CD4-positive, alpha-beta memory T cell (primary cell): ENCODE results near the gene CNFN. TPM values are rescaled to one million over a fixed set of nuclear protein-coding genes. Genes with fewer than 3 reads are reported as not detected.
A peak's percentile ranks its signal among the peaks of the same experiment; 100 is the strongest.

Experiments
- CTCF ChIA-PET: fragments of 350-600 bp; sonication (Branson Sonifier 250); formaldehyde crosslinking; loops from one replicate; lab custom pipeline; 2021; ENCODE audit warnings: inconsistent platforms; ENCODE audit not compliant: partially characterized antibody; lab: Charles Lee
- POLR2A ChIA-PET: fragments of 350-600 bp; sonication (Branson Sonifier 250); formaldehyde crosslinking; loops from one replicate; lab custom pipeline; 2021; ENCODE audit not compliant: partially characterized antibody; lab: Charles Lee
- DNase-seq, 5 donors: peaks; one replicate each; pipeline versions ENCODE4 v3.0.0 to v3.0.0-alpha.2; 2020 to 2022; ENCODE audit warnings: mixed read lengths in 1 of 5
- H3K27ac ChIP-seq: one replicate; pipeline ENCODE4 v1.7.0; 2013; ENCODE audit warnings: low read depth, low read length
- H3K27me3 ChIP-seq: 2 replicates; pipeline ENCODE4 v1.7.0; 2013; ENCODE audit warnings: mild to moderate bottlenecking, low read length, moderate library complexity; ENCODE audit not compliant: insufficient read depth
- H3K36me3 ChIP-seq: 2 replicates; pipeline ENCODE4 v1.7.0; 2013; ENCODE audit warnings: mild to moderate bottlenecking, low read length, moderate library complexity; ENCODE audit not compliant: insufficient read depth
- H3K4me1 ChIP-seq: 2 replicates; pipeline ENCODE4 v1.7.0; 2013; ENCODE audit warnings: mild to moderate bottlenecking, low read length, moderate library complexity; ENCODE audit not compliant: insufficient read depth
- H3K4me3 ChIP-seq, 2 donors: one replicate each; pipeline ENCODE4 v1.7.0; 2013; ENCODE audit warnings: low read length in 2 of 2, mild to moderate bottlenecking in 1 of 2
- H3K9me3 ChIP-seq, 2 donors: one replicate each; pipeline ENCODE4 v1.7.0; 2013; ENCODE audit warnings: low read length in 2 of 2, control low read depth in 1 of 2; ENCODE audit not compliant: control insufficient read depth in 1 of 2
- H3K27ac Mint-ChIP-seq, 7 donors: one replicate each; pipeline ENCODE4 v1.8.0; 2020 to 2021; ENCODE audit warnings: mixed read lengths in 7 of 7, mild to moderate bottlenecking in 6 of 7, inconsistent platforms in 3 of 7, moderate library complexity in 3 of 7
- H3K27me3 Mint-ChIP-seq, 2 donors: one replicate each; pipeline ENCODE4 v1.8.0; 2020 to 2021; ENCODE audit warnings: mixed read lengths in 2 of 2
- H3K36me3 Mint-ChIP-seq, 2 donors: one replicate each; pipeline ENCODE4 v1.8.0; 2020 to 2021; ENCODE audit warnings: mixed read lengths in 2 of 2, inconsistent platforms in 1 of 2, mild to moderate bottlenecking in 1 of 2
- H3K4me1 Mint-ChIP-seq, 4 donors: one replicate each; pipeline ENCODE4 v1.8.0; 2020 to 2021; ENCODE audit warnings: mixed read lengths in 4 of 4, mild to moderate bottlenecking in 1 of 4
- H3K4me3 Mint-ChIP-seq, 8 donors: one replicate each; pipeline ENCODE4 v1.8.0; 2020 to 2021; ENCODE audit warnings: mixed read lengths in 8 of 8, mild to moderate bottlenecking in 7 of 8, moderate library complexity in 6 of 8, inconsistent platforms in 3 of 8
- H3K9me3 Mint-ChIP-seq, 8 donors: one replicate each; pipeline ENCODE4 v1.8.0; 2020 to 2021; ENCODE audit warnings: mixed read lengths in 8 of 8, mild to moderate bottlenecking in 5 of 8, inconsistent platforms in 3 of 8, moderate library complexity in 1 of 8
- intact Hi-C: fragments of 100-400 bp; cut with micrococcal nuclease; formaldehyde crosslinking; loops from one replicate; pipeline ENCODE4 v1.15.1; 2023
- polyA plus RNA-seq, 2 donors: library from polyadenylated mRNA; unstranded; fragments of 300-500 nt; fragmentation: Illumina TruSeq; gene quantifications; one replicate each; pipeline ENCODE4 v1.2.3, GENCODE V29; 2021
- total RNA-seq, 2 experiments: library from RNA; stranded (reverse); gene quantifications; one replicate each; pipeline ENCODE4 v1.2.3, GENCODE V29; 2021

The CNFN gene
- total and polyA plus RNA-seq, 4 experiments from 2014 or later, result 0.96 TPM; not detected in 3

DNA sequence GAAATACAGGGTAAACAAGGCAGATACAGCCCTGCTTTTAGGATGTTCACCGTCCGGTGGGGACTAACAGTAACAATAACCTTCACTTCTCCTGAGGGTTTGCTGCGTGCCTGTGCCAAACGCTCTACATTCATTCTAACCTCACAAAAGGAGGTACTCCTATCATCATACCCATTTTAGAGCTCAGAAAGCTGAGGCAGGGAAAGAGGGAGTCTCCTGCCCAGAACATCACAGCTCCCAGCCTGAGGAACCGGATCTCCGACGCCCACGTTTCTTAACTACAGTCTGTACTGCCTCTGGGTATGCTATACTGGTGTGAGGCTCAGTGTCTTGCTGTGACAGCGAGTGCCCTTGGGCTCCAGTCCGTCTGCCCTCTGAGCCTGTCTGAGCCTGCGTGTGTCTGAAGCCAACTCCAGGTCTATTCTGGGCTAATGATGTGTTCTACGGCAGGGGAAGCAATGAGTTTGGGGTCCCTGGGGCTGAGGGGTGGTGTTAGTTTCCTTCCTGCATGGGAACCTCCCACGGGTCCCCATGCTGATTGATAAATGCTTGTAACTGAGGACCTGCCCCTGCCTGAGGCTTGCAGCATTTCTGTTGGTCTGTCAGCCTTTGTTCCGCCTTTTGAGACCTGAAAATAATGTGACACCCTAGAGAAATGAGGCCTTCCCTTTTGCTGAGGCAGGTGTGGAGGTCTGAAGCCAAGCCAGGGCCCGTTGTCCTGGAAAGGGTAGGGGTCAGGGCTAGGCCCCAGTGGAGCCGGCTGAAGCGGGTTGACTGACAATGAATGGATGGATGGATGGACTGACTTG, 32.2 kb upstream of the CNFN start:
- no peaks in the 10 kb centered on the region for H3K9me3 ChIP-seq
- no peaks in the 10 kb centered on the region for H3K36me3 ChIP-seq
- H3K4me3 Mint-ChIP-seq, result peak overlapping the region; percentile 91 to 99 (median 98)
- intact Hi-C loops, result loop anchor here (2.0 to 5.0 kb wide), 6 partner anchors 35 to 345 kb away; partner anchors contain the start of genes CIC, GSK3A, MEGF8 and POU2F2
- peak overlapping the region; percentile 86 to 97 for H3K4me3 ChIP-seq
- H3K9me3 Mint-ChIP-seq, result no peaks in the 10 kb centered on the region
- H3K27me3 Mint-ChIP-seq, result no peaks in the 10 kb centered on the region
- ChIA-PET CTCF (interaction anchor here (1.7 to 3.1 kb wide), 3 partner anchors 12 to 21 kb away, joined by 13 to 22 read pairs (median 19); no protein-coding TSS in a partner anchor), POLR2A (interaction anchor here (1.1 to 2.5 kb wide), 6 partner anchors 16 to 290 kb away, joined by 3 to 14 read pairs (median 8); partner anchors contain the start of genes CEACAM1 and POU2F2)
- DNase-seq, result peak in 1 of 5 donors; percentile 22
- H3K27ac ChIP-seq, result peak overlapping the region; percentile 61
- no peaks in the 10 kb centered on the region for H3K27me3 ChIP-seq
- H3K4me1 Mint-ChIP-seq, result peaks cover 28 to 48% (median 37%) of the 10 kb centered on the region in 4 donors
- H3K36me3 Mint-ChIP-seq, result peaks cover 0 to 7% of the 10 kb centered on the region in 2 donors
- H3K27ac Mint-ChIP-seq, result peak overlapping the region; percentile 88 to 98 (median 95)
- H3K4me1 ChIP-seq, result peaks cover 39% of the 10 kb centered on the region

- Mint-ChIP-seq H3K27me3 (no peaks in the 10 kb centered on the region), H3K4me3 (peak overlapping the region; percentile 21 to 99 (median 98)), H3K9me3 (no peaks in the 10 kb centered on the region), H3K27ac (peak overlapping the region in 3 of 7 donors; percentile 83 to 93 (median 88)), H3K36me3 (peaks cover 0 to 7% of the 10 kb centered on the region in 2 donors), H3K4me1 (peaks cover 28 to 48% (median 37%) of the 10 kb centered on the region in 4 donors)
- DNase-seq, result peak in 1 of 5 donors; percentile 25
- intact Hi-C loops, result loop anchor here (2.0 to 5.0 kb wide), 6 partner anchors 34 to 344 kb away; partner anchors contain the start of genes CIC, GSK3A, MEGF8 and POU2F2
- no peak overlapping the region for H3K4me3 ChIP-seq
- POLR2A ChIA-PET, result no interaction called here
- no peaks in the 10 kb centered on the region for H3K9me3 ChIP-seq
- no peaks in the 10 kb centered on the region for H3K36me3 ChIP-seq
- H3K27ac ChIP-seq, result no peak overlapping the region
- no peaks in the 10 kb centered on the region for H3K27me3 ChIP-seq
- CTCF ChIA-PET, result interaction anchor here (1.0 to 6.0 kb wide), 4 partner anchors 13 to 20 kb away, joined by 5 to 58 read pairs (median 19); no protein-coding TSS in a partner anchor
- H3K4me1 ChIP-seq, result peaks cover 39% of the 10 kb centered on the region
These were observed 31.5 kb upstream of the CNFN start for GRCh38 chr19:42421591-42422031.

DNA sequence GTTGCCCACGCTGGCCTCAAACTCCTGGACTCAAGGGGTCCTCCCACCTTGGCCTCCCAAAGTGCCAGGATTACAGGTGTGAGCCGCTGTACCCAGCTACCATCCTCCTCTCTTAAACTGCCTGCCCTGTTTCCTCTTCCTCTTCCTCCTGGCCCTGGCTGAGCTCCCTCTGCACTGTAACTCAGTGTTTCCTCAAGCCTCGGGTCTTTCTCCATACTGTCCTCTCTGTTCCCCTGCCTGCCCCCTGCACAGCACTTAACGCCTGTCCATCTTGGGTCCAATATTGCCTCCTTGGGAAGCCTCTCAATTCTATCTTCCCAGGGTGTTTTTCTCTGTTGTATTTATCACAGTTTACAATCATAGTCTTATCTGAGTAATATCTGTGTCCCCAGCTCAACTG, 31.0 kb upstream of the CNFN start:
- ChIA-PET POLR2A (interaction anchor here (2.3 kb wide), 1 partner anchor 19 kb away, joined by 7 read pairs; no protein-coding TSS in a partner anchor), CTCF (interaction anchor here (1.0 to 6.0 kb wide), 8 partner anchors 10 to 312 kb away, joined by 4 to 58 read pairs (median 10); partner anchors contain the start of gene CEACAM1)
- no peaks in the 10 kb centered on the region for H3K36me3 ChIP-seq
- H3K9me3 ChIP-seq, result no peaks in the 10 kb centered on the region
- H3K4me1 Mint-ChIP-seq, result peaks cover 28 to 48% (median 37%) of the 10 kb centered on the region in 4 donors
- H3K4me3 Mint-ChIP-seq, result peak overlapping the region in 6 of 8 donors; percentile 12 to 98 (median 51)
- DNase-seq, result peak in 1 of 5 donors; percentile 18
- H3K27me3 ChIP-seq, result no peaks in the 10 kb centered on the region
- peaks cover 39% of the 10 kb centered on the region for H3K4me1 ChIP-seq
- peak overlapping the region in 4 of 7 donors; percentile 1 to 83 (median 38) for H3K27ac Mint-ChIP-seq
- no peaks in the 10 kb centered on the region for H3K9me3 Mint-ChIP-seq
- no peak overlapping the region for H3K27ac ChIP-seq
- intact Hi-C loops, result loop anchor here (5.0 kb wide), 5 partner anchors 34 to 344 kb away; partner anchors contain the start of genes CIC, GSK3A, POU2F2 and ZNF574
- H3K27me3 Mint-ChIP-seq, result no peaks in the 10 kb centered on the region
- peaks cover 0 to 11% of the 10 kb centered on the region in 2 donors for H3K36me3 Mint-ChIP-seq
- no peak overlapping the region for H3K4me3 ChIP-seq

- Mint-ChIP-seq H3K27ac (peak overlapping the region; percentile 1 to 93 (median 64)), H3K9me3 (no peaks in the 10 kb centered on the region), H3K4me3 (peak overlapping the region in 7 of 8 donors; percentile 0 to 64 (median 43)), H3K4me1 (peaks cover 28 to 48% (median 37%) of the 10 kb centered on the region in 4 donors), H3K27me3 (no peaks in the 10 kb centered on the region), H3K36me3 (peaks cover 0 to 11% of the 10 kb centered on the region in 2 donors)
- ChIA-PET CTCF (interaction anchor here (0.6 to 6.0 kb wide), 15 partner anchors 10 to 325 kb away, joined by 3 to 58 read pairs (median 4); partner anchors contain the start of gene CEACAM1), POLR2A (interaction anchor here (0.5 to 2.3 kb wide), 4 partner anchors 13 to 99 kb away, joined by 3 to 7 read pairs (median 4); no protein-coding TSS in a partner anchor)
- Histone ChIP-seq H3K4me1 (peaks cover 39% of the 10 kb centered on the region), H3K4me3 (no peak overlapping the region), H3K36me3 (no peaks in the 10 kb centered on the region), H3K27me3 (no peaks in the 10 kb centered on the region), H3K9me3 (no peaks in the 10 kb centered on the region), H3K27ac (no peak overlapping the region)
- DNase-seq, result peak; percentile 75 to 83 (median 77)
- intact Hi-C loops, result loop anchor here (1.0 to 5.0 kb wide), 7 partner anchors 13 to 343 kb away; partner anchors contain the start of genes CIC, GSK3A, POU2F2 and ZNF574
These were observed 30.0 kb upstream of the CNFN start for GRCh38 chr19:42420055-42420544.

GRCh38 chr19:42419309-42419708, 29.2 kb upstream of the CNFN start:
- Mint-ChIP-seq H3K27me3 (no peaks in the 10 kb centered on the region), H3K27ac (no peak overlapping the region), H3K4me3 (no peak overlapping the region), H3K9me3 (no peaks in the 10 kb centered on the region), H3K4me1 (peaks cover 28 to 46% (median 35%) of the 10 kb centered on the region in 4 donors), H3K36me3 (peaks cover 0 to 11% of the 10 kb centered on the region in 2 donors)
- H3K4me1 ChIP-seq, result peaks cover 37% of the 10 kb centered on the region
- no peaks in the 10 kb centered on the region for H3K36me3 ChIP-seq
- DNase-seq, result no peak
- POLR2A ChIA-PET, result interaction anchor here (2.3 kb wide), 1 partner anchor 17 kb away, joined by 7 read pairs; no protein-coding TSS in a partner anchor
- no peak overlapping the region for H3K4me3 ChIP-seq
- CTCF ChIA-PET, result interaction anchor here (1.5 to 6.0 kb wide), 6 partner anchors 11 to 110 kb away, joined by 3 to 58 read pairs (median 14); partner anchors contain the start of gene CEACAM1
- intact Hi-C loops, result no loop called here
- H3K27ac ChIP-seq, result no peak overlapping the region
- H3K27me3 ChIP-seq, result no peaks in the 10 kb centered on the region
- H3K9me3 ChIP-seq, result no peaks in the 10 kb centered on the region

- Mint-ChIP-seq H3K4me3 (no peak overlapping the region), H3K9me3 (no peaks in the 10 kb centered on the region), H3K27ac (peak overlapping the region in 1 of 7 donors; percentile 86), H3K36me3 (peaks cover 0 to 32% of the 10 kb centered on the region in 2 donors), H3K4me1 (peaks cover 0 to 5% (median under 1%) of the 10 kb centered on the region in 4 donors), H3K27me3 (no peaks in the 10 kb centered on the region)
- no peak overlapping the region for H3K4me3 ChIP-seq
- H3K27ac ChIP-seq, result no peak overlapping the region
- no peaks in the 10 kb centered on the region for H3K27me3 ChIP-seq
- ChIA-PET CTCF (interaction anchor here (0.7 to 1.2 kb wide), 3 partner anchors 12 to 35 kb away, joined by 3 to 4 read pairs (median 3); no protein-coding TSS in a partner anchor), POLR2A (interaction anchor here (1.3 kb wide), 1 partner anchor 11 kb away, joined by 3 read pairs; no protein-coding TSS in a partner anchor)
- no peaks in the 10 kb centered on the region for H3K4me1 ChIP-seq
- DNase-seq, result peak in 1 of 5 donors; percentile 19
- no peaks in the 10 kb centered on the region for H3K36me3 ChIP-seq
- intact Hi-C loops, result no loop called here
- H3K9me3 ChIP-seq, result no peaks in the 10 kb centered on the region
These were observed 22.6 kb upstream of the CNFN start for GRCh38 chr19:42412661-42413076.
